Activated T-cell treated with anti-CD3 and anti-CD28 coated beads, Interleukin-2, amount 50 U/mL, for 72 hours (primary cell): ENCODE results near the gene RAB11FIP3. TPM values are rescaled to one million over a fixed set of nuclear protein-coding genes. Genes with fewer than 3 reads are reported as not detected.
"Not testable (repeated sequence)": the region's sequence is repeated elsewhere in the genome, so short reads cannot be mapped to it uniquely, and the experiment has no call there.

ENCODE experiments used
- ATAC-seq, 2 donors: fragments of 150-1000 bp; cut with Tn5 transposase; replicated peaks in 1 of 2; 2 replicates each; pipeline ENCODE4 v1.10.0; 2021; ENCODE audit warnings: moderate library complexity in 2 of 2, mild to moderate bottlenecking in 1 of 2
- DNase-seq, 2 donors: peaks; one replicate each; pipeline ENCODE4 v3.0.0; 2021 to 2022; ENCODE audit warnings: mixed read lengths in 1 of 2
- H3K27ac Mint-ChIP-seq: one replicate; pipeline ENCODE4 v1.8.0; 2022; ENCODE audit warnings: mild to moderate bottlenecking, moderate library complexity, mixed read lengths
- H3K27me3 Mint-ChIP-seq: one replicate; pipeline ENCODE4 v1.8.0; 2022; ENCODE audit warnings: low read depth, mixed read lengths
- H3K36me3 Mint-ChIP-seq, 2 donors: one replicate each; pipeline ENCODE4 v1.8.0; 2022; ENCODE audit warnings: mixed read lengths in 2 of 2, mild to moderate bottlenecking in 1 of 2; ENCODE audit not compliant: insufficient read depth in 2 of 2
- H3K4me1 Mint-ChIP-seq: one replicate; pipeline ENCODE4 v1.8.0; 2022; ENCODE audit warnings: low read depth, mixed read lengths
- H3K4me3 Mint-ChIP-seq, 2 donors: one replicate each; pipeline ENCODE4 v1.8.0; 2022; ENCODE audit warnings: mild to moderate bottlenecking in 2 of 2, mixed read lengths in 2 of 2, moderate library complexity in 2 of 2
- H3K9me3 Mint-ChIP-seq, 2 donors: one replicate each; pipeline ENCODE4 v1.8.0; 2022; ENCODE audit warnings: mixed read lengths in 2 of 2
- total RNA-seq, 2 donors: library from RNA; stranded (reverse); gene quantifications; one replicate each; pipeline ENCODE4 v1.2.3, GENCODE V29; 2022

RAB11FIP3 gene
- total RNA-seq, 2 donors from 2014 or later, result 39.7 to 40.5 TPM

GRCh38 chr16:469459-469858 lies 44.0 kb downstream of the RAB11FIP3 start:
- H3K27ac Mint-ChIP-seq, H3K36me3 Mint-ChIP-seq, ATAC-seq, H3K4me1 Mint-ChIP-seq, H3K27me3 Mint-ChIP-seq, H3K9me3 Mint-ChIP-seq, H3K4me3 Mint-ChIP-seq, DNase-seq: not testable (repeated sequence)

- no peak for DNase-seq
- Mint-ChIP-seq H3K4me1 (peaks cover 6% of the 10 kb centered on the region), H3K9me3 (no peaks in the 10 kb centered on the region), H3K4me3 (no peak overlapping the region), H3K27me3 (no peaks in the 10 kb centered on the region), H3K27ac (no peak overlapping the region), H3K36me3 (no peaks in the 10 kb centered on the region)
- no peak for ATAC-seq
Observed at GRCh38 chr16:470418-470817, 45.0 kb downstream of the RAB11FIP3 start.

GRCh38 chr16:471353-472198 lies 46.1 kb downstream of the RAB11FIP3 start:
- H3K27me3 Mint-ChIP-seq, result no peaks in the 10 kb centered on the region

GRCh38 chr16:472199-472504 lies 46.7 kb downstream of the RAB11FIP3 start:
- Mint-ChIP-seq H3K27me3 (no peaks in the 10 kb centered on the region), H3K4me1 (peaks cover under 1% of the 10 kb centered on the region), H3K9me3 (no peaks in the 10 kb centered on the region), H3K4me3 (no peak overlapping the region), H3K36me3 (no peaks in the 10 kb centered on the region), H3K27ac (no peak overlapping the region)
- DNase-seq (no peak), ATAC-seq (no peak)

More at GRCh38 chr16:471353-472198, 46.1 kb downstream of the RAB11FIP3 start:
- Mint-ChIP-seq H3K4me3 (no peak overlapping the region), H3K27ac (no peak overlapping the region), H3K36me3 (no peaks in the 10 kb centered on the region), H3K4me1 (peaks cover 6% of the 10 kb centered on the region), H3K9me3 (no peaks in the 10 kb centered on the region)
- ATAC-seq (no peak), DNase-seq (no peak)

GRCh38 chr16:473046-474043 lies 47.9 kb downstream of the RAB11FIP3 start:
- Mint-ChIP-seq H3K27me3 (no peaks in the 10 kb centered on the region), H3K36me3 (no peaks in the 10 kb centered on the region), H3K4me1 (no peaks in the 10 kb centered on the region), H3K4me3 (no peak overlapping the region), H3K9me3 (no peaks in the 10 kb centered on the region), H3K27ac (no peak overlapping the region)
- ATAC-seq, result no peak
- no peak for DNase-seq

- no peaks in the 10 kb centered on the region for H3K9me3 Mint-ChIP-seq
- H3K27me3 Mint-ChIP-seq, result no peaks in the 10 kb centered on the region
- H3K4me3 Mint-ChIP-seq, result no peak overlapping the region
- DNase-seq (no peak), ATAC-seq (no peak)
- no peaks in the 10 kb centered on the region for H3K36me3 Mint-ChIP-seq
- no peak overlapping the region for H3K27ac Mint-ChIP-seq
- no peaks in the 10 kb centered on the region for H3K4me1 Mint-ChIP-seq
Observed at GRCh38 chr16:474420-475122, 49.1 kb downstream of the RAB11FIP3 start.

GRCh38 chr16:476039-476438 lies 50.6 kb downstream of the RAB11FIP3 start:
- Mint-ChIP-seq H3K9me3 (no peaks in the 10 kb centered on the region), H3K36me3 (no peaks in the 10 kb centered on the region), H3K27me3 (no peaks in the 10 kb centered on the region), H3K27ac (no peak overlapping the region), H3K4me1 (no peaks in the 10 kb centered on the region), H3K4me3 (no peak overlapping the region)
- ATAC-seq (no peak), DNase-seq (no peak)

GRCh38 chr16:477301-478157 lies 52.1 kb downstream of the RAB11FIP3 start:
- no peak for ATAC-seq
- Mint-ChIP-seq H3K9me3 (no peaks in the 10 kb centered on the region), H3K36me3 (no peaks in the 10 kb centered on the region), H3K27me3 (no peaks in the 10 kb centered on the region), H3K27ac (no peak overlapping the region), H3K4me3 (no peak overlapping the region), H3K4me1 (no peaks in the 10 kb centered on the region)
- DNase-seq, result no peak

GRCh38 chr16:478287-478686 lies 52.8 kb downstream of the RAB11FIP3 start:
- H3K4me1 Mint-ChIP-seq, H3K27ac Mint-ChIP-seq, H3K4me3 Mint-ChIP-seq, H3K36me3 Mint-ChIP-seq, H3K27me3 Mint-ChIP-seq, ATAC-seq, DNase-seq, H3K9me3 Mint-ChIP-seq: not testable (repeated sequence)

- H3K27ac Mint-ChIP-seq, result no peak overlapping the region
- no peaks in the 10 kb centered on the region for H3K4me1 Mint-ChIP-seq
- H3K9me3 Mint-ChIP-seq, result no peaks in the 10 kb centered on the region
- ATAC-seq (no peak), DNase-seq (no peak)
- no peaks in the 10 kb centered on the region for H3K36me3 Mint-ChIP-seq
- no peak overlapping the region for H3K4me3 Mint-ChIP-seq
- no peaks in the 10 kb centered on the region for H3K27me3 Mint-ChIP-seq
Observed at GRCh38 chr16:482468-483185, 57.2 kb downstream of the RAB11FIP3 start.

- H3K27me3 Mint-ChIP-seq, result no peaks in the 10 kb centered on the region
- H3K27ac Mint-ChIP-seq, result no peak overlapping the region
- no peaks in the 10 kb centered on the region for H3K4me1 Mint-ChIP-seq
- DNase-seq, result no peak
- peaks cover 0 to 1% of the 10 kb centered on the region in 2 donors for H3K36me3 Mint-ChIP-seq
- no peaks in the 10 kb centered on the region for H3K9me3 Mint-ChIP-seq
- no peak overlapping the region for H3K4me3 Mint-ChIP-seq
- ATAC-seq, result no peak
Observed at GRCh38 chr16:483341-484075, 58.1 kb downstream of the RAB11FIP3 start.
